Lower lobe of right lung (tissue), 2 donors: Measurements from ENCODE around the gene PKD2. TPM values are rescaled to one million over a fixed set of nuclear protein-coding genes. Genes with fewer than 3 reads are reported as not detected.

Experiments
- ATAC-seq, 2 donors: fragments of 200-7000 bp; cut with Tn5 transposase; one replicate each; pipeline ENCODE4 v1.9.1; 2020 to 2022; ENCODE audit warnings: mild to moderate bottlenecking in 2 of 2, moderate library complexity in 2 of 2
- DNase-seq: peaks from one replicate; pipeline ENCODE4 v3.0.0-alpha.2; 2020
- H3K27ac ChIP-seq: fragments of 200-600 bp; one replicate; pipeline ENCODE4 v1.8.0; 2022
- H3K27me3 ChIP-seq: fragments of 200-600 bp; one replicate; pipeline ENCODE4 v1.8.0; 2022; ENCODE audit warnings: low read depth
- H3K36me3 ChIP-seq: fragments of 200-600 bp; one replicate; pipeline ENCODE4 v1.8.0; 2022; ENCODE audit warnings: mild to moderate bottlenecking
- H3K4me1 ChIP-seq: fragments of 200-600 bp; one replicate; pipeline ENCODE4 v1.8.0; 2022
- H3K4me3 ChIP-seq: fragments of 200-600 bp; one replicate; pipeline ENCODE4 v1.8.0; 2022; ENCODE audit warnings: mild to moderate bottlenecking
- H3K9me3 ChIP-seq: fragments of 200-600 bp; one replicate; pipeline ENCODE4 v1.8.0; 2022
- CTCF ChIP-seq: fragments of 200-600 bp; IDR thresholded peaks from one replicate; pipeline ENCODE4 v1.8.0; 2022; ENCODE audit warnings: antibody characterized with exemption, mild to moderate bottlenecking
- intact Hi-C: fragments of 100-400 bp; cut with DNase I; formaldehyde crosslinking; loops from one replicate; pipeline ENCODE4 v1.11.0; 2022
- total RNA-seq: library from RNA; stranded (reverse); fragmentation: NEBNext Ultra II Directional; extraction: Animal tissue kit (Norgen Biotek cat#: 25700); gene quantifications from one replicate; pipeline ENCODE4 v1.2.1, GENCODE V29; 2021
- donor health status: DM: no; HTN: yes; CAD: no; lungs with severe emphysema.

Gene PKD2
- total RNA-seq, 1 donor from 2014 or later: 21.4 TPM

- H3K27ac ChIP-seq: no peak overlapping the region
- ATAC-seq: no peak
- H3K27me3 ChIP-seq: peaks cover 4% of the 10 kb centered on the region
- intact Hi-C loops: no loop called here
- no peaks in the 10 kb centered on the region for H3K9me3 ChIP-seq
- TF ChIP-seq CTCF: no peak
- no peak overlapping the region for H3K4me3 ChIP-seq
- no peaks in the 10 kb centered on the region for H3K4me1 ChIP-seq
- no peaks in the 10 kb centered on the region for H3K36me3 ChIP-seq
- no peak for DNase-seq
Observed at GRCh38 chr4:87967193-87967592, 40.2 kb upstream of the PKD2 start.

GRCh38 chr4:87970121-87970520, 37.3 kb upstream of the PKD2 start:
- Histone ChIP-seq H3K4me3 (no peak overlapping the region), H3K4me1 (peaks cover 7% of the 10 kb centered on the region), H3K27me3 (peaks cover 4% of the 10 kb centered on the region), H3K9me3 (no peaks in the 10 kb centered on the region), H3K27ac (no peak overlapping the region), H3K36me3 (no peaks in the 10 kb centered on the region)
- intact Hi-C loops: loop anchor here (10.0 kb wide), 1 partner anchor 115 kb away; no protein-coding TSS in a partner anchor
- TF ChIP-seq CTCF: no peak
- DNase-seq (no peak), ATAC-seq (no peak)

GRCh38 chr4:87971866-87972265, 35.6 kb upstream of the PKD2 start:
- H3K36me3 ChIP-seq: no peaks in the 10 kb centered on the region
- peaks cover 7% of the 10 kb centered on the region for H3K4me1 ChIP-seq
- H3K4me3 ChIP-seq: no peak overlapping the region
- H3K9me3 ChIP-seq: no peaks in the 10 kb centered on the region
- ATAC-seq: no peak
- intact Hi-C loops: loop anchor here (10.0 kb wide), 1 partner anchor 117 kb away; no protein-coding TSS in a partner anchor
- TF ChIP-seq CTCF: no peak
- H3K27ac ChIP-seq: no peak overlapping the region
- peaks cover 10% of the 10 kb centered on the region for H3K27me3 ChIP-seq
- DNase-seq: no peak

- peak; percentile 77 to 79 for ATAC-seq
- no peak overlapping the region for H3K27ac ChIP-seq
- H3K27me3 ChIP-seq: peaks cover 13% of the 10 kb centered on the region
- H3K36me3 ChIP-seq: no peaks in the 10 kb centered on the region
- intact Hi-C loops: loop anchor here (10.0 kb wide), 1 partner anchor 119 kb away; no protein-coding TSS in a partner anchor
- no peaks in the 10 kb centered on the region for H3K9me3 ChIP-seq
- DNase-seq: peak; percentile 56
- TF ChIP-seq CTCF: peak; percentile 84
- H3K4me1 ChIP-seq: peaks cover 7% of the 10 kb centered on the region
- peak overlapping the region; percentile 3 for H3K4me3 ChIP-seq
Observed at GRCh38 chr4:87973283-87974169, 33.9 kb upstream of the PKD2 start.

- ATAC-seq (no peak), DNase-seq (no peak)
- Histone ChIP-seq H3K27ac (no peak overlapping the region), H3K9me3 (no peaks in the 10 kb centered on the region), H3K27me3 (peaks cover 13% of the 10 kb centered on the region), H3K36me3 (no peaks in the 10 kb centered on the region), H3K4me3 (no peak overlapping the region), H3K4me1 (peaks cover 7% of the 10 kb centered on the region)
- intact Hi-C loops: loop anchor here (10.0 kb wide), 1 partner anchor 120 kb away; no protein-coding TSS in a partner anchor
- TF ChIP-seq CTCF: no peak
Observed at GRCh38 chr4:87974856-87975462, 32.5 kb upstream of the PKD2 start.
